ENCODE data around the gene MYO18B. TPM values are rescaled to one million over a fixed set of nuclear protein-coding genes. Genes with fewer than 3 reads are reported as not detected.

The MYO18B gene
- polyA plus RNA-seq, 1 donor (not counting 4 experiments of a cell fraction or from before 2014, with no cell fraction given), result not detected

- TF ChIP-seq CTCF (optimal IDR thresholded peaks at IDR 0.05 in 1 of 3, IDR thresholded peaks at IDR 0.05 in 1 of 3, conservative IDR thresholded peaks at IDR 0.05 in 1 of 3; ENCODE audit: extremely low read depth in 1 of 3, insufficient read depth in 2 of 3, low read length in 3 of 3) (no peak), EZH2 (IDR thresholded peaks at IDR 0.05; ENCODE audit: low read length) (no peak)
- H3K9me1 ChIP-seq (ENCODE audit: control insufficient read depth, extremely low read depth, insufficient read depth, low read length), result no peaks in the 10 kb centered on the region
- H3K9me3 ChIP-seq (ENCODE audit: control insufficient read depth, low read depth, low read length), result no peaks in the 10 kb centered on the region
- no peak for FAIRE-seq
- no peak overlapping the region for H3K27ac ChIP-seq (ENCODE audit: control insufficient read depth, insufficient read depth, low read length)
- dilution Hi-C loops (cut with MboI; ENCODE audit: extremely low pct_ligation_motif_present, low sequenced_read_pairs), result no loop called here
- DNase-seq (ENCODE audit: low read depth, low spot score), result no peak
- no peaks in the 10 kb centered on the region for H3K36me3 ChIP-seq (ENCODE audit: control insufficient read depth in 2 of 2, extremely low read depth in 1 of 2, insufficient read depth in 2 of 2, low read length in 2 of 2)
- H3K9ac ChIP-seq (ENCODE audit: control insufficient read depth, extremely low read depth, insufficient read depth, low read length), result no peak overlapping the region
- no peaks in the 10 kb centered on the region for H3K27me3 ChIP-seq (ENCODE audit: control insufficient read depth, extremely low read depth, insufficient read depth, low read length)
- no peaks in the 10 kb centered on the region for H3K4me1 ChIP-seq (ENCODE audit: control insufficient read depth, extremely low read depth, insufficient read depth, low read length)
- no peak overlapping the region for H3K4me3 ChIP-seq (ENCODE audit: control insufficient read depth in 2 of 3, extremely low read depth in 1 of 3, insufficient read depth in 2 of 3, low read depth in 1 of 3, low read length in 3 of 3)
- H2AFZ ChIP-seq (ENCODE audit: control insufficient read depth, low read length), result no peak overlapping the region
- no peak overlapping the region for H3K4me2 ChIP-seq (ENCODE audit: control insufficient read depth, extremely low read depth, insufficient read depth, low read depth, low read length)
- no peaks in the 10 kb centered on the region for H3K79me2 ChIP-seq (ENCODE audit: control insufficient read depth, insufficient read depth, low read length)
- no peaks in the 10 kb centered on the region for H4K20me1 ChIP-seq (ENCODE audit: control insufficient read depth, extremely low read depth, insufficient read depth, low read length)
These were observed 110.2 kb downstream of the MYO18B start for GRCh38 chr22:25852223-25852622.

GRCh38 chr22:25853078-25853477, 111.1 kb downstream of the MYO18B start:
- Histone ChIP-seq H3K4me3 (ENCODE audit: control insufficient read depth in 2 of 3, extremely low read depth in 1 of 3, insufficient read depth in 2 of 3, low read depth in 1 of 3, low read length in 3 of 3) (no peak overlapping the region), H4K20me1 (ENCODE audit: control insufficient read depth, extremely low read depth, insufficient read depth, low read length) (no peaks in the 10 kb centered on the region), H3K9me3 (ENCODE audit: control insufficient read depth, low read depth, low read length) (no peaks in the 10 kb centered on the region), H3K9me1 (ENCODE audit: control insufficient read depth, extremely low read depth, insufficient read depth, low read length) (no peaks in the 10 kb centered on the region), H2AFZ (ENCODE audit: control insufficient read depth, low read length) (no peak overlapping the region), H3K79me2 (ENCODE audit: control insufficient read depth, insufficient read depth, low read length) (no peaks in the 10 kb centered on the region), H3K4me1 (ENCODE audit: control insufficient read depth, extremely low read depth, insufficient read depth, low read length) (no peaks in the 10 kb centered on the region), H3K4me2 (ENCODE audit: control insufficient read depth, extremely low read depth, insufficient read depth, low read depth, low read length) (no peak overlapping the region), H3K36me3 (ENCODE audit: control insufficient read depth in 2 of 2, extremely low read depth in 1 of 2, insufficient read depth in 2 of 2, low read length in 2 of 2) (no peaks in the 10 kb centered on the region), H3K27me3 (ENCODE audit: control insufficient read depth, extremely low read depth, insufficient read depth, low read length) (no peaks in the 10 kb centered on the region), H3K27ac (ENCODE audit: control insufficient read depth, insufficient read depth, low read length) (no peak overlapping the region), H3K9ac (ENCODE audit: control insufficient read depth, extremely low read depth, insufficient read depth, low read length) (no peak overlapping the region)
- FAIRE-seq (peak; percentile 23), DNase-seq (ENCODE audit: low read depth, low spot score) (no peak)
- dilution Hi-C loops (cut with MboI; ENCODE audit: extremely low pct_ligation_motif_present, low sequenced_read_pairs), result no loop called here
- TF ChIP-seq CTCF (optimal IDR thresholded peaks at IDR 0.05 in 1 of 3, IDR thresholded peaks at IDR 0.05 in 1 of 3, conservative IDR thresholded peaks at IDR 0.05 in 1 of 3; ENCODE audit: extremely low read depth in 1 of 3, insufficient read depth in 2 of 3, low read length in 3 of 3), result no peak
- TF ChIP-seq EZH2 (IDR thresholded peaks at IDR 0.05; ENCODE audit: low read length), result no peak

Data from keratinocyte (primary cell).